ENCODE data around the gene POLD3.

GRCh38 chr11:74626130-74626529, 33.7 kb downstream of the POLD3 start:
- no peak for TF ChIP-seq CTCF (IDR thresholded peaks at IDR 0.05)
- TF ChIP-seq POLR2A (IDR thresholded peaks at IDR 0.05), result no peak
- TF ChIP-seq POLR2AphosphoS5 (IDR thresholded peaks at IDR 0.05), result no peak
- no peak for TF ChIP-seq EP300 (IDR thresholded peaks at IDR 0.05)

All from upper lobe of left lung (tissue), 4 donors.